HEK293 (cell line): ENCODE measurements around the gene CD93.

ENCODE experiments used
- CTCF ChIA-PET: fragments of 350-600 bp; formaldehyde crosslinking; extraction: SDS; loops from one replicate; lab custom pipeline; 2021; ENCODE audit warnings: antibody characterized with exemption; lab: Yijun Ruan, JAX
- POLR2A ChIA-PET: fragments of 300-600 bp; formaldehyde crosslinking; extraction: SDS; loops from one replicate; lab custom pipeline; 2020; ENCODE audit warnings: antibody characterized with exemption, inconsistent platforms; lab: Yijun Ruan, JAX
- H3K27ac ChIP-seq: fragments of 200-500 bp; sonication (Bioruptor generic); 2 replicates; pipeline ENCODE4 v1.5.1; 2014; ENCODE audit warnings: low read depth, low read length, control low read depth, inconsistent platforms; ENCODE audit errors: extremely low read depth
- H3K36me3 ChIP-seq, 2 experiments: fragments of 200-500 bp in 1 of 2; sonication (Bioruptor generic) in 1 of 2; 1 replicate in 1 of 2; 2 replicates in 1 of 2; pipeline ENCODE4 v1.5.1; 2014 to 2017; ENCODE audit warnings: inconsistent platforms in 2 of 2, low read length in 2 of 2; ENCODE audit not compliant: control insufficient read depth in 2 of 2, insufficient read depth in 1 of 2
- H3K4me1 ChIP-seq: fragments of 200-500 bp; sonication (Bioruptor generic); 2 replicates; pipeline ENCODE4 v1.5.1; 2014; ENCODE audit warnings: mild to moderate bottlenecking, low read length, inconsistent platforms; ENCODE audit not compliant: control insufficient read depth, insufficient read depth
- H3K4me3 ChIP-seq: 2 replicates; pipeline ENCODE4 v1.5.1; 2011; ENCODE audit warnings: low read depth, mild to moderate bottlenecking, control low read depth, low read length, moderate library complexity
- H3K9me3 ChIP-seq: fragments of 200-500 bp; sonication (Bioruptor generic); 2 replicates; pipeline ENCODE4 v1.5.1; 2014; ENCODE audit warnings: low read depth, low read length, inconsistent platforms; ENCODE audit not compliant: control insufficient read depth, insufficient read depth
- BCL11A ChIP-seq: fragments of 450-650 bp; formaldehyde crosslinking; IDR thresholded peaks from 2 replicates; pipeline ENCODE4 v1.5.1; 2016; ENCODE audit warnings: low read depth, missing biosample characterization, missing genetic modification characterization
- GLI4 ChIP-seq: fragments of 450-650 bp; formaldehyde crosslinking; IDR thresholded peaks from 2 replicates; pipeline ENCODE4 v1.5.1; 2016; ENCODE audit warnings: missing biosample characterization, missing genetic modification characterization
- RBAK ChIP-seq: fragments of 450-650 bp; formaldehyde crosslinking; IDR thresholded peaks from 2 replicates; pipeline ENCODE4 v1.5.1; 2016; ENCODE audit warnings: missing biosample characterization, missing genetic modification characterization
- ZBTB17 ChIP-seq: fragments of 450-650 bp; formaldehyde crosslinking; IDR thresholded peaks from 2 replicates; pipeline ENCODE4 v1.5.1; 2016; ENCODE audit warnings: missing biosample characterization, missing genetic modification characterization
- ZNF114 ChIP-seq: fragments of 450-650 bp; formaldehyde crosslinking; IDR thresholded peaks from 2 replicates; pipeline ENCODE4 v1.5.0; 2017; ENCODE audit warnings: missing biosample characterization, missing genetic modification characterization
- ZNF311 ChIP-seq: fragments of 450-650 bp; formaldehyde crosslinking; IDR thresholded peaks from 2 replicates; pipeline ENCODE4 v1.5.1; 2017; ENCODE audit warnings: missing biosample characterization, missing genetic modification characterization, borderline replicate concordance
- ZNF548 ChIP-seq: fragments of 450-650 bp; formaldehyde crosslinking; IDR thresholded peaks from 2 replicates; pipeline ENCODE4 v1.5.1; 2016; ENCODE audit warnings: missing biosample characterization, missing genetic modification characterization
- ZNF549 ChIP-seq: fragments of 450-650 bp; IDR thresholded peaks from 2 replicates; pipeline ENCODE4 v1.5.1; 2018; ENCODE audit warnings: missing biosample characterization, missing genetic modification characterization, mild to moderate bottlenecking, inconsistent platforms, moderate library complexity
- ZNF791 ChIP-seq: fragments of 450-650 bp; formaldehyde crosslinking; IDR thresholded peaks from 2 replicates; pipeline ENCODE4 v1.5.1; 2016; ENCODE audit warnings: missing biosample characterization, missing genetic modification characterization
- TF ChIP-seq, protein P1 (sequence below): fragments of 450-650 bp; formaldehyde crosslinking; IDR thresholded peaks from 2 replicates; pipeline ENCODE4 v1.5.1; 2017; ENCODE audit warnings: missing biosample characterization, missing genetic modification characterization
- TF ChIP-seq, protein P2 (sequence below): fragments of 450-650 bp; formaldehyde crosslinking; IDR thresholded peaks from 2 replicates; pipeline ENCODE4 v1.5.1; 2016; ENCODE audit warnings: missing biosample characterization, missing genetic modification characterization
- TF ChIP-seq, protein P3 (sequence below): fragments of 450-650 bp; formaldehyde crosslinking; IDR thresholded peaks from 2 replicates; pipeline ENCODE4 v1.5.1; 2017; ENCODE audit warnings: missing biosample characterization, missing genetic modification characterization
- TF ChIP-seq, protein P4 (sequence below): fragments of 450-650 bp; formaldehyde crosslinking; IDR thresholded peaks from 2 replicates; pipeline ENCODE4 v1.5.1; 2016; ENCODE audit warnings: missing biosample characterization, missing genetic modification characterization
- TF ChIP-seq, protein P5 (sequence below): fragments of 450-650 bp; formaldehyde crosslinking; IDR thresholded peaks from 2 replicates; pipeline ENCODE4 v1.5.1; 2016; ENCODE audit warnings: missing biosample characterization, missing genetic modification characterization

Gene CD93

DNA sequence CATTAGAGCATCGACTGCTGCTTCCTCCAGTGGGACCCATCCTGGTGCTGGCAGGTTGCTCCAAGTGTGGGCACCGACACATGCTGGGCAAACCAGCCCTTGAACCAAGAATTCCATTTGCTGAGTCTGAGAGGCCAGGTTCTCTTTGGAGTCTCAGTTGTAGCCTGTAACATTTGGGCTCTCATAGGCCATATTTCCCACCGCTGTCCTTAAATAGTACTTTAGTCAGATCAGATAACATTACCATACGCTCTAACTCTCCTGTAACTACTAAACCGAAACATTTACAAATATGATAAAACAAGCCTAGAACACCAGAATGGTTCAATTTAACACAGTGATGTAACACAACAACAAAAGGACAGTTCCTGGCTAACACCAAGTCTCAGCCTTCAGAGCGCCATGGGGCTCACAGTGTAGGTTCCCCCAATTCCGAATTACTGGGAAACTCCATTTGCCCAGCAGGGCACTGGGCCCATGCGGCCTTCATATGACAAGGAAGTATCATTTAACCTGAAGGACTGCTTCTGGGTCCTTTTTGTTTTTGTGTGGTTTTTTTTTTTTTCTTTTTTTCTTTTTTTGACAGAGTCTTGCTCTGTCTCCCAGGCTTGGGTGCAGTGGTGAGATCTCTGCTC lies 28.4 kb upstream of the CD93 start:
- H3K4me1 ChIP-seq = no peaks in the 10 kb centered on the region

DNA sequence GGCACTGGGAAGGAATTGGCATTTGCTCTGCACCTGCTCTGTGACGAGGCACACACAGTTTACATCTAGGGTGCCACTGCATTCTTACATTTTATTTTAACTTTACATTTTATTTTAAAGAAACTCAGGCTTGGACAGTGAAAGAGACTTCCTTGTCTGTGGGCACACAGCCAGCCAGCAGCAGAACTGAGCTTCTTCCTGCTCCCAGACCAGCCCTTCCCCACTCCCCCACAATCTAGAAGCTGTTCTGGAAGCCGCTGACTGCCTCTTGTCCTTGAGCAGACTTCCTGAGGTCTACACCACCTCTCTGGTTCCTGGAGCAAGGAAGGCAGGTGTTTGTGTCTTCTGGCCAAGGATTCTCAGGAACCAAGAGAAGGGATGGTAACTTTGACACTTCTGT lies 27.9 kb upstream of the CD93 start:
- POLR2A ChIA-PET = no interaction called here
- CTCF ChIA-PET = no interaction called here
- Histone ChIP-seq H3K9me3 (no peaks in the 10 kb centered on the region), H3K27ac (no peak overlapping the region), H3K4me1 (no peaks in the 10 kb centered on the region), H3K4me3 (no peak overlapping the region), H3K36me3 (no peaks in the 10 kb centered on the region)
- TF ChIP-seq BCL11A (tag by site-specific recombination) = no peak
- TF ChIP-seq, protein P1, sequence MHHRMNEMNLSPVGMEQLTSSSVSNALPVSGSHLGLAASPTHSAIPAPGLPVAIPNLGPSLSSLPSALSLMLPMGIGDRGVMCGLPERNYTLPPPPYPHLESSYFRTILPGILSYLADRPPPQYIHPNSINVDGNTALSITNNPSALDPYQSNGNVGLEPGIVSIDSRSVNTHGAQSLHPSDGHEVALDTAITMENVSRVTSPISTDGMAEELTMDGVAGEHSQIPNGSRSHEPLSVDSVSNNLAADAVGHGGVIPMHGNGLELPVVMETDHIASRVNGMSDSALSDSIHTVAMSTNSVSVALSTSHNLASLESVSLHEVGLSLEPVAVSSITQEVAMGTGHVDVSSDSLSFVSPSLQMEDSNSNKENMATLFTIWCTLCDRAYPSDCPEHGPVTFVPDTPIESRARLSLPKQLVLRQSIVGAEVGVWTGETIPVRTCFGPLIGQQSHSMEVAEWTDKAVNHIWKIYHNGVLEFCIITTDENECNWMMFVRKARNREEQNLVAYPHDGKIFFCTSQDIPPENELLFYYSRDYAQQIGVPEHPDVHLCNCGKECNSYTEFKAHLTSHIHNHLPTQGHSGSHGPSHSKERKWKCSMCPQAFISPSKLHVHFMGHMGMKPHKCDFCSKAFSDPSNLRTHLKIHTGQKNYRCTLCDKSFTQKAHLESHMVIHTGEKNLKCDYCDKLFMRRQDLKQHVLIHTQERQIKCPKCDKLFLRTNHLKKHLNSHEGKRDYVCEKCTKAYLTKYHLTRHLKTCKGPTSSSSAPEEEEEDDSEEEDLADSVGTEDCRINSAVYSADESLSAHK (tag by site-specific recombination) = no peak
- TF ChIP-seq, protein P2, sequence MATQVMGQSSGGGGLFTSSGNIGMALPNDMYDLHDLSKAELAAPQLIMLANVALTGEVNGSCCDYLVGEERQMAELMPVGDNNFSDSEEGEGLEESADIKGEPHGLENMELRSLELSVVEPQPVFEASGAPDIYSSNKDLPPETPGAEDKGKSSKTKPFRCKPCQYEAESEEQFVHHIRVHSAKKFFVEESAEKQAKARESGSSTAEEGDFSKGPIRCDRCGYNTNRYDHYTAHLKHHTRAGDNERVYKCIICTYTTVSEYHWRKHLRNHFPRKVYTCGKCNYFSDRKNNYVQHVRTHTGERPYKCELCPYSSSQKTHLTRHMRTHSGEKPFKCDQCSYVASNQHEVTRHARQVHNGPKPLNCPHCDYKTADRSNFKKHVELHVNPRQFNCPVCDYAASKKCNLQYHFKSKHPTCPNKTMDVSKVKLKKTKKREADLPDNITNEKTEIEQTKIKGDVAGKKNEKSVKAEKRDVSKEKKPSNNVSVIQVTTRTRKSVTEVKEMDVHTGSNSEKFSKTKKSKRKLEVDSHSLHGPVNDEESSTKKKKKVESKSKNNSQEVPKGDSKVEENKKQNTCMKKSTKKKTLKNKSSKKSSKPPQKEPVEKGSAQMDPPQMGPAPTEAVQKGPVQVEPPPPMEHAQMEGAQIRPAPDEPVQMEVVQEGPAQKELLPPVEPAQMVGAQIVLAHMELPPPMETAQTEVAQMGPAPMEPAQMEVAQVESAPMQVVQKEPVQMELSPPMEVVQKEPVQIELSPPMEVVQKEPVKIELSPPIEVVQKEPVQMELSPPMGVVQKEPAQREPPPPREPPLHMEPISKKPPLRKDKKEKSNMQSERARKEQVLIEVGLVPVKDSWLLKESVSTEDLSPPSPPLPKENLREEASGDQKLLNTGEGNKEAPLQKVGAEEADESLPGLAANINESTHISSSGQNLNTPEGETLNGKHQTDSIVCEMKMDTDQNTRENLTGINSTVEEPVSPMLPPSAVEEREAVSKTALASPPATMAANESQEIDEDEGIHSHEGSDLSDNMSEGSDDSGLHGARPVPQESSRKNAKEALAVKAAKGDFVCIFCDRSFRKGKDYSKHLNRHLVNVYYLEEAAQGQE (tag by site-specific recombination) = no peak
- TF ChIP-seq ZNF791 = no peak
- TF ChIP-seq ZNF548 (tag by site-specific recombination) = no peak
- no peak for TF ChIP-seq RBAK
- TF ChIP-seq, protein P3, sequence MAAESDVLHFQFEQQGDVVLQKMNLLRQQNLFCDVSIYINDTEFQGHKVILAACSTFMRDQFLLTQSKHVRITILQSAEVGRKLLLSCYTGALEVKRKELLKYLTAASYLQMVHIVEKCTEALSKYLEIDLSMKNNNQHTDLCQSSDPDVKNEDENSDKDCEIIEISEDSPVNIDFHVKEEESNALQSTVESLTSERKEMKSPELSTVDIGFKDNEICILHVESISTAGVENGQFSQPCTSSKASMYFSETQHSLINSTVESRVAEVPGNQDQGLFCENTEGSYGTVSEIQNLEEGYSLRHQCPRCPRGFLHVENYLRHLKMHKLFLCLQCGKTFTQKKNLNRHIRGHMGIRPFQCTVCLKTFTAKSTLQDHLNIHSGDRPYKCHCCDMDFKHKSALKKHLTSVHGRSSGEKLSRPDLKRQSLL = no peak
- no peak for TF ChIP-seq ZBTB17 (tag by site-specific recombination)
- TF ChIP-seq, protein P4, sequence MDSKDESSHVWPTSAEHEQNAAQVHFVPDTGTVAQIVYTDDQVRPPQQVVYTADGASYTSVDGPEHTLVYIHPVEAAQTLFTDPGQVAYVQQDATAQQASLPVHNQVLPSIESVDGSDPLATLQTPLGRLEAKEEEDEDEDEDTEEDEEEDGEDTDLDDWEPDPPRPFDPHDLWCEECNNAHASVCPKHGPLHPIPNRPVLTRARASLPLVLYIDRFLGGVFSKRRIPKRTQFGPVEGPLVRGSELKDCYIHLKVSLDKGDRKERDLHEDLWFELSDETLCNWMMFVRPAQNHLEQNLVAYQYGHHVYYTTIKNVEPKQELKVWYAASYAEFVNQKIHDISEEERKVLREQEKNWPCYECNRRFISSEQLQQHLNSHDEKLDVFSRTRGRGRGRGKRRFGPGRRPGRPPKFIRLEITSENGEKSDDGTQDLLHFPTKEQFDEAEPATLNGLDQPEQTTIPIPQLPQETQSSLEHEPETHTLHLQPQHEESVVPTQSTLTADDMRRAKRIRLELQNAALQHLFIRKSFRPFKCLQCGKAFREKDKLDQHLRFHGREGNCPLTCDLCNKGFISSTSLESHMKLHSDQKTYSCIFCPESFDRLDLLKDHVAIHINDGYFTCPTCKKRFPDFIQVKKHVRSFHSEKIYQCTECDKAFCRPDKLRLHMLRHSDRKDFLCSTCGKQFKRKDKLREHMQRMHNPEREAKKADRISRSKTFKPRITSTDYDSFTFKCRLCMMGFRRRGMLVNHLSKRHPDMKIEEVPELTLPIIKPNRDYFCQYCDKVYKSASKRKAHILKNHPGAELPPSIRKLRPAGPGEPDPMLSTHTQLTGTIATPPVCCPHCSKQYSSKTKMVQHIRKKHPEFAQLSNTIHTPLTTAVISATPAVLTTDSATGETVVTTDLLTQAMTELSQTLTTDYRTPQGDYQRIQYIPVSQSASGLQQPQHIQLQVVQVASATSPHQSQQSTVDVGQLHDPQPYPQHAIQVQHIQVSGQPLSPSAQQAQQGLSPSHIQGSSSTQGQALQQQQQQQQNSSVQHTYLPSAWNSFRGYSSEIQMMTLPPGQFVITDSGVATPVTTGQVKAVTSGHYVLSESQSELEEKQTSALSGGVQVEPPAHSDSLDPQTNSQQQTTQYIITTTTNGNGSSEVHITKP = no peak
- TF ChIP-seq, protein P5, sequence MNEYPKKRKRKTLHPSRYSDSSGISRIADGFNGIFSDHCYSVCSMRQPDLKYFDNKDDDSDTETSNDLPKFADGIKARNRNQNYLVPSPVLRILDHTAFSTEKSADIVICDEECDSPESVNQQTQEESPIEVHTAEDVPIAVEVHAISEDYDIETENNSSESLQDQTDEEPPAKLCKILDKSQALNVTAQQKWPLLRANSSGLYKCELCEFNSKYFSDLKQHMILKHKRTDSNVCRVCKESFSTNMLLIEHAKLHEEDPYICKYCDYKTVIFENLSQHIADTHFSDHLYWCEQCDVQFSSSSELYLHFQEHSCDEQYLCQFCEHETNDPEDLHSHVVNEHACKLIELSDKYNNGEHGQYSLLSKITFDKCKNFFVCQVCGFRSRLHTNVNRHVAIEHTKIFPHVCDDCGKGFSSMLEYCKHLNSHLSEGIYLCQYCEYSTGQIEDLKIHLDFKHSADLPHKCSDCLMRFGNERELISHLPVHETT = no peak
- no peak for TF ChIP-seq ZNF311 (tag by site-specific recombination)
- no peak for TF ChIP-seq ZNF549
- TF ChIP-seq ZNF114 (tag by site-specific recombination) = no peak

More for the DNA sequence above, 28.4 kb upstream of the CD93 start:
- no peak overlapping the region for H3K4me3 ChIP-seq
- no peak for TF ChIP-seq GLI4 (tag by site-specific recombination)
- TF ChIP-seq RBAK = no peak
- TF ChIP-seq, protein P2 (tag by site-specific recombination) = no peak
- no peak for TF ChIP-seq ZNF548 (tag by site-specific recombination)
- H3K9me3 ChIP-seq = no peaks in the 10 kb centered on the region
- POLR2A ChIA-PET = no interaction called here
- H3K36me3 ChIP-seq = no peaks in the 10 kb centered on the region
- CTCF ChIA-PET = no interaction called here
- no peak overlapping the region for H3K27ac ChIP-seq
